Measurements from ENCODE around the gene TRAF2. TPM values are rescaled to one million over a fixed set of nuclear protein-coding genes. Genes with fewer than 3 reads are reported as not detected.
A peak's percentile ranks its signal among the peaks of the same experiment; 100 is the strongest.

TRAF2 gene
- total and polyA plus RNA-seq, 2 of the 4 experiments (the other 2 are of a cell fraction), result 6.6 to 12.0 TPM

DNA sequence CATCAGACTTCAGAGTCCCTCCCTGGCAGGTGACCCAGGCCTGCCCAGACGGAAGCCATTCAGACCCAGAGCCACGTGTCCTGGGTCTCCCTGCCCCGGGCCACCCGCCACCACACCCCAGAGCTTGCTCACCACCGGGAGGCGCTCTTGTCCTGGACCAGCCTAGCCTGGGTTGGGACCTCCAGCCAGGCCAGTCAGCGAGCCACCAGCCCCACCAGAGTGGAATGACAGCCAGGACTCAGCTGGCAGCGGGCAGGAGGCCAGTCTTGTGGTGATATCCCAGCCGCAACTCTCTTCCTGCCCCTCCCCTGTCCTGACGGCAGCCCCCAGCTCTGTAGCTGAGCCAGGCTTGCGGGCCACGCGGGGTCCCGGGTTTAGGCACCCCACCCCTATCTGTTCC lies 89.3 kb downstream of the TRAF2 start:
- H4K91ac ChIP-seq (ENCODE audit: insufficient read depth, low read depth, low read length), result no peak overlapping the region
- H3K9ac ChIP-seq (ENCODE audit: low read depth, low read length), result no peak overlapping the region
- no TSS peak for BruUV-seq (replicated peaks)
- H2BK5ac ChIP-seq (ENCODE audit: low read depth, low read length, poor library complexity, severe bottlenecking), result no peak overlapping the region
- no peak overlapping the region for H4K8ac ChIP-seq (ENCODE audit: low read depth in 2 of 2, low read length in 2 of 2)
- H2BK120ac ChIP-seq (ENCODE audit: low read depth, low read length), result no peak overlapping the region
- no peak overlapping the region for H3K27ac ChIP-seq (ENCODE audit: insufficient read depth, low read length)
- intact Hi-C loops (cut with micrococcal nuclease), result no loop called here
- H3K27me3 ChIP-seq (ENCODE audit: control insufficient read depth, insufficient read depth, low read length), result peaks cover 15% of the 10 kb centered on the region; the same call in 1 of the 2 replicates
- no peaks in the 10 kb centered on the region for H3K9me1 ChIP-seq (ENCODE audit: insufficient read depth, low read length)
- H2AFZ ChIP-seq (replicated peaks; ENCODE audit: low read length, poor library complexity), result peak overlapping the region; percentile 23
- dilution Hi-C loops (cut with HindIII; ENCODE audit: low sequenced_read_pairs, unreplicated experiment), result no loop called here
- ChIA-PET POLR2A (ENCODE audit: unreplicated experiment) (no interaction called here), CTCF (interaction anchor here (1.1 kb wide), 1 partner anchor 11 kb away, joined by 3 read pairs; no protein-coding TSS in a partner anchor)
- H3K79me1 ChIP-seq (ENCODE audit: low read depth in 1 of 2, low read length in 2 of 2), result no peaks in the 10 kb centered on the region
- no peak overlapping the region for H3K18ac ChIP-seq (ENCODE audit: low read depth, low read length)
- H3K4me1 ChIP-seq (ENCODE audit: control insufficient read depth, insufficient read depth, low read length), result peaks cover 7% of the 10 kb centered on the region; the same call in 1 of the 2 replicates
- H2AK5ac ChIP-seq (ENCODE audit: low read depth, low read length), result no peak overlapping the region; the same call in 1 of the 2 replicates
- no peak overlapping the region for H3K4ac ChIP-seq (ENCODE audit: low read depth, low read length)
- no peak overlapping the region for H2BK15ac ChIP-seq (ENCODE audit: low read depth, low read length)
- H3K4me2 ChIP-seq (ENCODE audit: low read depth, low read length), result no peak overlapping the region
- no peak overlapping the region for H3K4me3 ChIP-seq (ENCODE audit: insufficient read depth, low read depth, low read length)
- ATAC-seq (ENCODE audit: low read depth), result no peak
- H2AK9ac ChIP-seq (replicated peaks; ENCODE audit: low read depth, low read length, poor library complexity), result no peak overlapping the region
- no peak overlapping the region for H3K23ac ChIP-seq (ENCODE audit: low read depth, low read length)
- H3K9me3 ChIP-seq (ENCODE audit: control insufficient read depth, insufficient read depth, low read length), result no peaks in the 10 kb centered on the region
- no peak overlapping the region for H3K56ac ChIP-seq (ENCODE audit: extremely low read depth, insufficient read depth, low read length)
- no peaks in the 10 kb centered on the region for H3K36me3 ChIP-seq (ENCODE audit: control insufficient read depth, insufficient read depth, low read length)
- 75% methylated on average over 4 of the region's 14 CpGs; no CpG with 5 or more reads in 1 of the 2 experiments for WGBS, 2 experiments (ENCODE audit: extremely low coverage in 2 of 2, insufficient read length in 1 of 2)
- H3K14ac ChIP-seq (replicated peaks; ENCODE audit: low read depth, low read length), result no peak overlapping the region
- H2BK20ac ChIP-seq (ENCODE audit: low read depth, low read length), result no peak overlapping the region
- no peak for TF ChIP-seq NFE2L2 (IDR thresholded peaks at IDR 0.05; ENCODE audit: low read depth, low read length)
- TF ChIP-seq, protein P1, sequence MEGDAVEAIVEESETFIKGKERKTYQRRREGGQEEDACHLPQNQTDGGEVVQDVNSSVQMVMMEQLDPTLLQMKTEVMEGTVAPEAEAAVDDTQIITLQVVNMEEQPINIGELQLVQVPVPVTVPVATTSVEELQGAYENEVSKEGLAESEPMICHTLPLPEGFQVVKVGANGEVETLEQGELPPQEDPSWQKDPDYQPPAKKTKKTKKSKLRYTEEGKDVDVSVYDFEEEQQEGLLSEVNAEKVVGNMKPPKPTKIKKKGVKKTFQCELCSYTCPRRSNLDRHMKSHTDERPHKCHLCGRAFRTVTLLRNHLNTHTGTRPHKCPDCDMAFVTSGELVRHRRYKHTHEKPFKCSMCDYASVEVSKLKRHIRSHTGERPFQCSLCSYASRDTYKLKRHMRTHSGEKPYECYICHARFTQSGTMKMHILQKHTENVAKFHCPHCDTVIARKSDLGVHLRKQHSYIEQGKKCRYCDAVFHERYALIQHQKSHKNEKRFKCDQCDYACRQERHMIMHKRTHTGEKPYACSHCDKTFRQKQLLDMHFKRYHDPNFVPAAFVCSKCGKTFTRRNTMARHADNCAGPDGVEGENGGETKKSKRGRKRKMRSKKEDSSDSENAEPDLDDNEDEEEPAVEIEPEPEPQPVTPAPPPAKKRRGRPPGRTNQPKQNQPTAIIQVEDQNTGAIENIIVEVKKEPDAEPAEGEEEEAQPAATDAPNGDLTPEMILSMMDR (conservative IDR thresholded peaks at IDR 0.05; ENCODE audit: low read depth, low read length), result peak; percentile 16; the same call in 1 of the 2 replicates
- in situ Hi-C loops (cut with MboI; ENCODE audit: low sequenced_read_pairs), result no loop called here
- DNase-seq, result no peak
- H4K20me1 ChIP-seq (ENCODE audit: insufficient read depth, low read length), result no peaks in the 10 kb centered on the region
- no peak overlapping the region for H4K5ac ChIP-seq (ENCODE audit: low read depth, low read length)

Small RNA genes within 50 kb of the gene (microRNA-seq; reads per million reads assigned to microRNA genes)
- 0.37 to 4.1 reads per million in 2 experiments for gene MIR4479 (ENCODE audit: insufficient read depth in 1 of 2, insufficient read length in 1 of 2, unreplicated experiment in 1 of 2)

Small RNA genes within 50 kb of the gene (small RNA-seq; reads per million reads assigned to genes)
- 0 to 0.65 (median 0.15) reads per million in 5 experiments for gene MIR4479

Other genes starting within 250 kb of the TRAF2 start
- 1.4 and 2.2 TPM in 2 replicates for gene EGFL7, start 223.6 kb upstream of the TRAF2 start, total RNA-seq (2012; rRNA removed)
- 10.4 and 16.4 TPM in 2 replicates for gene EGFL7, start 223.6 kb upstream of the TRAF2 start, polyA plus RNA-seq (2012; rRNA removed)
- gene AGPAT2, start 199.1 kb upstream of the TRAF2 start, total RNA-seq (2012; rRNA removed), result 16.1 and 18.9 TPM in 2 replicates
- gene AGPAT2, start 199.1 kb upstream of the TRAF2 start, polyA plus RNA-seq (2012; rRNA removed), result 37.2 and 39.5 TPM in 2 replicates
- 3.1 and 3.4 TPM in 2 replicates for gene DIPK1B, start 173.9 kb upstream of the TRAF2 start, total RNA-seq (2012; rRNA removed)
- 7.1 and 8.5 TPM in 2 replicates for gene DIPK1B, start 173.9 kb upstream of the TRAF2 start, polyA plus RNA-seq (2012; rRNA removed)
- not detected in 2 replicates for gene LCN10, start 143.6 kb upstream of the TRAF2 start, total RNA-seq (2012; rRNA removed)
- not detected in 2 replicates for gene LCN10, start 143.6 kb upstream of the TRAF2 start, polyA plus RNA-seq (2012; rRNA removed)
- gene LCN6, start 138.0 kb upstream of the TRAF2 start, total RNA-seq (2012; rRNA removed), result not detected in 2 replicates
- gene LCN6, start 138.0 kb upstream of the TRAF2 start, polyA plus RNA-seq (2012; rRNA removed), result not detected in 2 replicates
- not detected in 2 replicates for gene LCN8, start 128.3 kb upstream of the TRAF2 start, total RNA-seq (2012; rRNA removed)
- gene LCN8, start 128.3 kb upstream of the TRAF2 start, polyA plus RNA-seq (2012; rRNA removed), result not detected in 2 replicates
- not detected in 2 replicates for gene LCN15, start 122.0 kb upstream of the TRAF2 start, total RNA-seq (2012; rRNA removed)
- gene LCN15, start 122.0 kb upstream of the TRAF2 start, polyA plus RNA-seq (2012; rRNA removed), result not detected in 2 replicates
- gene TMEM141, start 95.2 kb upstream of the TRAF2 start, total RNA-seq (2012; rRNA removed), result 37.2 and 39.1 TPM in 2 replicates
- gene TMEM141, start 95.2 kb upstream of the TRAF2 start, polyA plus RNA-seq (2012; rRNA removed), result 72.6 and 77.8 TPM in 2 replicates
- under 0.01 TPM in 1 of 2 replicates, not detected in the other for gene CCDC183, start 90.2 kb upstream of the TRAF2 start, total RNA-seq (2012; rRNA removed)
- gene CCDC183, start 90.2 kb upstream of the TRAF2 start, polyA plus RNA-seq (2012; rRNA removed), result 0.29 and 0.44 TPM in 2 replicates
- gene RABL6, start 78.6 kb upstream of the TRAF2 start, total RNA-seq (2012; rRNA removed), result 43.9 and 47.5 TPM in 2 replicates
- 37.1 and 40.4 TPM in 2 replicates for gene RABL6, start 78.6 kb upstream of the TRAF2 start, polyA plus RNA-seq (2012; rRNA removed)
- 0.18 and 0.28 TPM in 2 replicates for gene AJM1, start 44.0 kb upstream of the TRAF2 start, total RNA-seq (2012; rRNA removed)
- gene AJM1, start 44.0 kb upstream of the TRAF2 start, polyA plus RNA-seq (2012; rRNA removed), result 1.5 and 1.9 TPM in 2 replicates
- 70.3 and 79.8 TPM in 2 replicates for gene PHPT1, start 37.1 kb upstream of the TRAF2 start, total RNA-seq (2012; rRNA removed)
- 214 and 338 TPM in 2 replicates for gene PHPT1, start 37.1 kb upstream of the TRAF2 start, polyA plus RNA-seq (2012; rRNA removed)
- 0.18 and 0.28 TPM in 2 replicates for gene MAMDC4, start 34.2 kb upstream of the TRAF2 start, total RNA-seq (2012; rRNA removed)
- 3.5 and 5.0 TPM in 2 replicates for gene MAMDC4, start 34.2 kb upstream of the TRAF2 start, polyA plus RNA-seq (2012; rRNA removed)
- 279 and 538 TPM in 2 replicates for gene EDF1, start 20.2 kb upstream of the TRAF2 start, total RNA-seq (2012; rRNA removed)
- 701 and 703 TPM in 2 replicates for gene EDF1, start 20.2 kb upstream of the TRAF2 start, polyA plus RNA-seq (2012; rRNA removed)
- gene FBXW5, start 58.2 kb downstream of the TRAF2 start, total RNA-seq (2012; rRNA removed), result 65.1 and 72.2 TPM in 2 replicates
- 80.2 and 95.4 TPM in 2 replicates for gene FBXW5, start 58.2 kb downstream of the TRAF2 start, polyA plus RNA-seq (2012; rRNA removed)
- not detected in 2 replicates for gene C8G, start 58.7 kb downstream of the TRAF2 start, total RNA-seq (2012; rRNA removed)
- 0.37 and 0.80 TPM in 2 replicates for gene C8G, start 58.7 kb downstream of the TRAF2 start, polyA plus RNA-seq (2012; rRNA removed)
- not detected in 2 replicates for gene LCN12, start 65.8 kb downstream of the TRAF2 start, total RNA-seq (2012; rRNA removed)
- gene LCN12, start 65.8 kb downstream of the TRAF2 start, polyA plus RNA-seq (2012; rRNA removed), result 0.12 TPM in 1 of 2 replicates, not detected in the other
- gene PTGDS, start 91.0 kb downstream of the TRAF2 start, total RNA-seq (2012; rRNA removed), result not detected in 2 replicates
- 0.87 and 1.2 TPM in 2 replicates for gene PTGDS, start 91.0 kb downstream of the TRAF2 start, polyA plus RNA-seq (2012; rRNA removed)
- gene LCNL1, start 96.5 kb downstream of the TRAF2 start, total RNA-seq (2012; rRNA removed), result not detected in 2 replicates
- 0.13 and 0.15 TPM in 2 replicates for gene LCNL1, start 96.5 kb downstream of the TRAF2 start, polyA plus RNA-seq (2012; rRNA removed)
- 4.4 and 5.7 TPM in 2 replicates for gene PAXX, start 105.9 kb downstream of the TRAF2 start, total RNA-seq (2012; rRNA removed)
- 24.6 and 30.2 TPM in 2 replicates for gene PAXX, start 105.9 kb downstream of the TRAF2 start, polyA plus RNA-seq (2012; rRNA removed)
- gene CLIC3, start 110.1 kb downstream of the TRAF2 start, total RNA-seq (2012; rRNA removed), result 0.18 and 0.28 TPM in 2 replicates
- gene CLIC3, start 110.1 kb downstream of the TRAF2 start, polyA plus RNA-seq (2012; rRNA removed), result 1.7 and 2.1 TPM in 2 replicates
- gene ABCA2, start 141.7 kb downstream of the TRAF2 start, total RNA-seq (2012; rRNA removed), result 3.8 and 4.4 TPM in 2 replicates
- gene ABCA2, start 141.7 kb downstream of the TRAF2 start, polyA plus RNA-seq (2012; rRNA removed), result 46.0 and 52.3 TPM in 2 replicates
- not detected in 2 replicates for gene FUT7, start 145.6 kb downstream of the TRAF2 start, total RNA-seq (2012; rRNA removed)
- not detected in 2 replicates for gene FUT7, start 145.6 kb downstream of the TRAF2 start, polyA plus RNA-seq (2012; rRNA removed)
- gene NPDC1, start 159.7 kb downstream of the TRAF2 start, total RNA-seq (2012; rRNA removed), result 2.7 and 2.8 TPM in 2 replicates
- gene NPDC1, start 159.7 kb downstream of the TRAF2 start, polyA plus RNA-seq (2012; rRNA removed), result 58.1 and 74.0 TPM in 2 replicates
- not detected in 2 replicates for gene ENTPD2, start 167.5 kb downstream of the TRAF2 start, total RNA-seq (2012; rRNA removed)
- not detected in 2 replicates for gene ENTPD2, start 167.5 kb downstream of the TRAF2 start, polyA plus RNA-seq (2012; rRNA removed)
- gene SAPCD2, start 184.0 kb downstream of the TRAF2 start, total RNA-seq (2012; rRNA removed), result 3.3 and 3.4 TPM in 2 replicates
- 4.9 and 6.4 TPM in 2 replicates for gene SAPCD2, start 184.0 kb downstream of the TRAF2 start, polyA plus RNA-seq (2012; rRNA removed)
- gene UAP1L1, start 191.0 kb downstream of the TRAF2 start, total RNA-seq (2012; rRNA removed), result 2.3 and 2.5 TPM in 2 replicates
- 8.7 and 9.8 TPM in 2 replicates for gene UAP1L1, start 191.0 kb downstream of the TRAF2 start, polyA plus RNA-seq (2012; rRNA removed)
- gene MAN1B1, start 200.5 kb downstream of the TRAF2 start, total RNA-seq (2012; rRNA removed), result 25.0 and 28.7 TPM in 2 replicates
- gene MAN1B1, start 200.5 kb downstream of the TRAF2 start, polyA plus RNA-seq (2012; rRNA removed), result 49.8 and 55.1 TPM in 2 replicates
- gene DPP7, start 228.2 kb downstream of the TRAF2 start, total RNA-seq (2012; rRNA removed), result 14.2 and 14.9 TPM in 2 replicates
- gene DPP7, start 228.2 kb downstream of the TRAF2 start, polyA plus RNA-seq (2012; rRNA removed), result 76.4 and 88.2 TPM in 2 replicates